GM18873 (cell line): ENCODE data around the gene AP4M1.
"Not testable (repeated sequence)": the region's sequence is repeated elsewhere in the genome, so short reads cannot be mapped to it uniquely, and the experiment has no call there.

Source experiments
- ATAC-seq: cut with Tn5 transposase; IDR thresholded peaks from one replicate; pipeline ENCODE4 v1.9.1; 2021; ENCODE audit warnings: mild to moderate bottlenecking, moderate library complexity, moderate number of reproducible peaks; ENCODE audit not compliant: unreplicated experiment, low FRiP score

Gene AP4M1

GRCh38 chr7:100127866-100128636 lies 26.6 kb downstream of the AP4M1 start:
- ATAC-seq = no peak

DNA sequence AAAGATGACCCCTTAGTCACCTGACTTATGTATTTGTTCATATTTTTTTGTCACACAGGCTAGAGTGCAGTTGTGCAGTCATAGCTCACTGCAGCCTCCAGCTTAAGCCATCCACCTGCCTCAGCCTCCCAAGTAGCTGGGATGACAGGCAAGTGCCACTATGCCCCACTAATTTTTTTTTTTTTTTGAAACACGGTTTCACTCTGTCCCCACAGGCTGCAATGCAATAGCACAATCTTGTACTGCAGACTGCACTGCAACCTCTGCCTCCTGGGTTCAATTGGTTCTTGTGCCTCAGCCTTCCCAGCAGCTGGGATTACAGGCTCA lies 27.2 kb downstream of the AP4M1 start:
- no peak for ATAC-seq

- not testable (repeated sequence) for ATAC-seq
Observed at GRCh38 chr7:100130220-100130607, 28.8 kb downstream of the AP4M1 start.

DNA sequence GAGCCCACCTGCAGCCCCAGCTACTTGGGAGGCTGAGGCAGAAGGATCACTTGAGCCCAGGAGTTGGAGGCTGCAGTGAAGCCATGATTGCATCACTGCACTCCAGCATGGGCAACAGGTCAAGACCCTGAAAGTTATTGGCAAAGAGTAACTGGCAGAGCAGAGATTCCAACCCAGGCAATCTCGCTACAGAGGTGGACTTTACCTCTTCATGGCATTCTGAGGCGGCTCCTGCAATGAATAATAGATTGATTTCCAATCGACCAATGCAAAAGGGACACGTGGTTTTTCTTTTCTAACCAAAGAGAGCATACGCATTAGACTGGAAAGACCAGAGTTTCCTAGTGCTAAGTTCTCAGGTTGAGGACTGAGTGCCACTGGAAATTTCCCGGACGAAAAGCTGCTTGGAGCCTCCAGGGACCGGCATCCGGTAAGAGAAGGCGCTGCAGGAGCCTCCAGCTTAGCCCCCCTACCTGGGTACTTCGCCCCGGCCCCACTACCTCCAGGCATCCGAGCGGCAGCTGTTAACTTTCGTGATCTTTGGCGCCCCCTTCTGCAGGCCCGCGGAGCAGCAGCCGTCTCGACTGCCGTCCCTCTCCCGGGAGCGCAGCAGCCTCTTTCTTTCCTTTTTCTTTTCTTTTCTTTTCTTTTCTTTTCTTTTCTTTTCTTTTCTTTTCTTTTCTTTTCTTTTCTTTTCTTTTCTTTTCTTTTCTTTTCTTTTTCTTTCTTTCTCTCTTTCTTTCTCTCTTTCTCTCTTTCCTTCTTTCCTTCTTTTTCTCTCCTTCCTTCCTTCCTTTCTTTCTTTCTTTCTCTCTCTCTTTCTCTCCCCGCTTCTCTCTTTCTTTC lies 29.4 kb downstream of the AP4M1 start:
- ATAC-seq = no peak

DNA sequence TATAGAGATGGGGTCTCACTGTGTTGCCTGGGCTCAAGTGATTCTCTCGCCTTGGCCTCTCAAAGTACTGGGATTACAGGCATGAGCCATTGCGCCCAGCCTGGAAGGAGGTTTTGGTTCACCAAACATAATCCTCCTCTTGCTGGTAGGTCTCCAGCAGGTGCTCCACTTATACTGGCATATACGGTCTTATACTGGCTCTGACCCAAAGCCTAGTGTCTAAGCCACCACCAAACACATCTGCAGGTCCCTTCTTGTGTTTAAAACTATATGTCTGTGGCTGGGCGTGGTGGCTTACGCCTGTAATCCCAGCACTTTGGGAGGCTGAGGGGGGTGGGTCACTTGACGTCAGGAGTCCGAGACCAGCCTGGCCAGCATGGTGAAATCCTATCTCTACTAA lies 30.7 kb downstream of the AP4M1 start:
- no peak for ATAC-seq

GRCh38 chr7:100132697-100133151 lies 31.3 kb downstream of the AP4M1 start:
- ATAC-seq = no peak

DNA sequence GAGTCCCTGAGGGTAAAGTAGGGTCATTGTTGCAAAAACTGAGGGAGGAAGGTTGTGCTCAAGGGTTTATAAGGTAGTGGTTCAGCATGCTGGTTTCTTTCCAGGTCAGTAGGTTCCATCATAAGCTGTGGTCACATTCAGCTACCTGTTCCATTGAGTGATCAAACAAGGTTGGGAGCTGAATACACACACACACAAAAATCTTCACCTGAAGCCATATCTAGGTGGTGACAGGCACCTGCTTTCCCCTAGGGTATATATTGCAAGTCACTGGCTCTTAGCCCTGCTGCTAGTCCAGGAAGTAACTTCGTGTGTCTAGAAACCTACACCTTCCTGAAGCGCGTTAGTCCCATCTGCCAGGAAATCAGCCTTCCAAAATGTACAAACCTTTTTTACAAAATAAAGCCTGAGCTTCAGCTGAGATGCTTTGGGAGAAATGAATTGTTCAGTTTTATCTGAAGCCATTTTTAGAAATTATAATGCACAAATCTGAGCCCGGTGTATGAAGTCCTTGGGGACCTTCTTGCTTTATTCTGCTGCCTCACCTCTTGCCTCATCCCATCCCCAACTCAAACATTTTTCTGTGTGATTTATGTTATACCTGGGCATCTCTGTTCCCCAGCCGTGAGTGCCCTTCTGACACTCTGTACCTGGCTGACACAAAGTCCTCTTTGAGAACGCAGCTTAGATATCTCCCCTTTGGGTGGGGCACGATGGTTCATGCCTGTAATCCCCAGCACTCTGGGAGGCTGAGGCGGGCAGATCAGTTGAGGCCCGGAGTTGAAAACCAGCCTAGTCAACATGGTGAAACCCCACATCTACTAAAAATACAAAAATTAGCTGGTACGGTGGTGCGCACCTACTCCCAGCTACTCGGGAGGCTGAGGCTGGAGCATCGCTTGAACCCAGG lies 36.7 kb downstream of the AP4M1 start:
- no peak for ATAC-seq

DNA sequence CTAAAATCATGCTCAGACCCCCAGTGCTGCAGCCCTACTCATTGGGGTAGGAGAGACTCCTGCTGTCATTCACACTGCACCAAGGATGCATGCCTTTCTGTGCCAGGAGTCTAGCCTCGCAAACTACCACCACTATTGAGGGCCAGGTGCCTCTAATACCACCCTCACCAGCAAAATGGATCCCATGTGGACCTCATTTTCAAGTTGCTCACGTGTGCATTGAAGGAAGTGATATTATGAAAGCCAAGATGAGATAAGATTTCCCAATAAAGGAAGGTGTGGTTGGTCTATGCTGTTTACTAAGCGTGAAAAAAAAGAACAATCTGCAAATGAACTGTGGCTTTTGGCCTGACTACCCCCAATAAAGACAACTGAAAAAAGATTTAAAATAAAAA lies 40.1 kb downstream of the AP4M1 start:
- no peak for ATAC-seq

- ATAC-seq = no peak
Observed at GRCh38 chr7:100142461-100142860, 41.0 kb downstream of the AP4M1 start.

- not testable (repeated sequence) for ATAC-seq
Observed at GRCh38 chr7:100146350-100146749, 44.9 kb downstream of the AP4M1 start.

DNA sequence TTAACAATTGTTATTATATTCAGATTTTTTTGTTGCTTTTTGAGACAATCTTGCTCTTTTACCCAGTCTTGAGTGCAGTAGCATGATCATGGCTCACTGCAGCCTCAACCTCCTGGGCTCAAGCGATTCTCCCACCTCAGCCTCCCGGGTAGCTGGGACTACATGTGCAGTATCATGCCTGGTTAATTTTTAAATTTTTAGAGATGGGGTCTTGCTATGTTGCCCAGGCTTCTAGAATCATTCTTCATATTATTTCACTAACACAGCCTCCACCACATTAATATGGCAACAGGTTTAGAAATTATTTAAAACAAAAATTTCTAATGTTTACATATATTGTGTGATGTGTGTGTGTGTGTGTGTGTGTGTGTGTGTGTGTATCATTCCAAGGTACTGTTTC lies 45.8 kb downstream of the AP4M1 start:
- no peak for ATAC-seq

DNA sequence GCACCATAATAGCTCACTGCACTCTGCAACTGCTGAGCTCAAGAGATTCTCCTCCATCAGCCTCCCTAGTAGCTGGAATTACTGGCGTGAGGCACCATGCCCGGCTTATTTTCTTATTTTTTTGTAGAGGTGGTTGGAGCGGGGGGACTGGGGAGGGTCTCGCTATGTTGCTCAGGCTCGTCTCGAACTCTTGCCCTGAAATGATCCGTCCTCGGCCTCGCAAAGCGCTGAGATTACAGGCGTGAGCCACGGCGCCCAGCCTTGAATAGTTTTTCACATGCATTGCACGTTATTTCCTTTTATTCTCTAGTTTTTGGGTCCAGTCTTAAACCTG lies 46.7 kb downstream of the AP4M1 start:
- no peak for ATAC-seq

- ATAC-seq = peak; percentile 98
Observed at GRCh38 chr7:100148559-100149328, 47.3 kb downstream of the AP4M1 start, which contains the start of gene LAMTOR4. Gene LAMTOR4 (plus strand): TSS chr7:100148918. CDS start chr7:100148973, 55 bp downstream.

DNA sequence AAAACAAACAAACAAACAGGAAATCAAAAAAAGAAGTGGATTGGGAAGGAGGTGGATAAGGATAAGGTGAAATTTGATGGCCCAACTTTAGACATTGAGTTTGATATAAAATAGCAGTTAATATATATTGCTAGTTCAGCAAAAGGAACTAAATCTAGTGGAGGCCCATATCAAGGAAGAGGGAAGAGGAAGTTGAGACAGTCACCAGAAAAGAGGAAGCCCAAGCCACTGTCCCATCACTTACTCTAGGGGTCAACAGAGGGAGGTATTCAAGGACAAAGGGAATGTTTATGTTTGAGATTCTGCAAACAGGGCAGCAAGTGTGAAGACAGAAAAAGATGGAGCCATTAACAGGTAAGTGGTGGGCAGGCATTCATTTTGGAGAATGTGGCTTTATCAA lies 51.0 kb downstream of the AP4M1 start:
- ATAC-seq = no peak

GRCh38 chr7:100152937-100153666 lies 51.7 kb downstream of the AP4M1 start:
- ATAC-seq = no peak

GRCh38 chr7:100153708-100154535 lies 52.5 kb downstream of the AP4M1 start:
- ATAC-seq = no peak

- no peak for ATAC-seq
Observed at GRCh38 chr7:100154651-100155491, 53.4 kb downstream of the AP4M1 start.
